Measurements from ENCODE around the gene FRMPD2.

Gene FRMPD2

GRCh38 chr10:48307711-48308018, 33.2 kb upstream of the FRMPD2 start:
- H3K9me3 Mint-ChIP-seq, result no peaks in the 10 kb centered on the region
- H3K4me3 Mint-ChIP-seq, result peak overlapping the region; percentile 84 to 92 (median 89)

GRCh38 chr10:48306870-48307710, 32.6 kb upstream of the FRMPD2 start:
- Mint-ChIP-seq H3K36me3 (ENCODE audit: low read depth) (peaks cover 2% of the 10 kb centered on the region), H3K4me1 (peaks cover 17% of the 10 kb centered on the region), H3K27ac (peak overlapping the region; percentile 60 to 91 (median 84)), H3K9me3 (no peaks in the 10 kb centered on the region), H3K27me3 (ENCODE audit: low read depth) (peaks cover 6% of the 10 kb centered on the region), H3K4me3 (peak overlapping the region; percentile 84 to 92 (median 89))
- no peak for TF ChIP-seq CTCF (IDR thresholded peaks at IDR 0.05; ENCODE audit: unreplicated experiment in 3 of 3)

More at GRCh38 chr10:48307711-48308018, 33.2 kb upstream of the FRMPD2 start:
- Mint-ChIP-seq H3K27ac (peak overlapping the region; percentile 60 to 91 (median 84)), H3K4me1 (peaks cover 17% of the 10 kb centered on the region), H3K27me3 (ENCODE audit: low read depth) (peaks cover 6% of the 10 kb centered on the region), H3K36me3 (ENCODE audit: low read depth) (peaks cover 5% of the 10 kb centered on the region)
- no peak for TF ChIP-seq CTCF (IDR thresholded peaks at IDR 0.05; ENCODE audit: unreplicated experiment in 3 of 3)

- TF ChIP-seq CTCF (IDR thresholded peaks at IDR 0.05; ENCODE audit: unreplicated experiment in 3 of 3), result no peak
- Mint-ChIP-seq H3K9me3 (no peaks in the 10 kb centered on the region), H3K4me1 (peaks cover 17% of the 10 kb centered on the region), H3K27ac (peak within 1 kb of the TSS; percentile 77 to 91 (median 90)), H3K4me3 (peak within 1 kb of the TSS; percentile 84 to 94 (median 89)), H3K27me3 (ENCODE audit: low read depth) (peaks cover 6% of the 10 kb centered on the region), H3K36me3 (ENCODE audit: low read depth) (no peaks in the 10 kb centered on the region)
These were observed 31.9 kb upstream of the FRMPD2 start, which contains the start of gene MAPK8 for GRCh38 chr10:48306265-48306869. Gene MAPK8 (plus strand): TSS chr10:48306677. CDS start chr10:48401661, 94,984 bp downstream.

GRCh38 chr10:48305905-48306264, 31.4 kb upstream of the FRMPD2 start:
- peak overlapping the region; percentile 74 to 94 (median 89) for H3K4me3 Mint-ChIP-seq
- peak overlapping the region; percentile 77 to 90 (median 77) for H3K27ac Mint-ChIP-seq
- no peak for TF ChIP-seq CTCF (IDR thresholded peaks at IDR 0.05; ENCODE audit: unreplicated experiment in 3 of 3)
- no peaks in the 10 kb centered on the region for H3K36me3 Mint-ChIP-seq (ENCODE audit: low read depth)
- H3K9me3 Mint-ChIP-seq, result no peaks in the 10 kb centered on the region
- H3K4me1 Mint-ChIP-seq, result peaks cover 17% of the 10 kb centered on the region
- H3K27me3 Mint-ChIP-seq (ENCODE audit: low read depth), result peaks cover 6% of the 10 kb centered on the region

- no peaks in the 10 kb centered on the region for H3K36me3 Mint-ChIP-seq (ENCODE audit: low read depth)
- no peak overlapping the region for H3K4me3 Mint-ChIP-seq
- no peak overlapping the region for H3K27ac Mint-ChIP-seq
- H3K27me3 Mint-ChIP-seq (ENCODE audit: low read depth), result peaks cover 17% of the 10 kb centered on the region
- H3K9me3 Mint-ChIP-seq, result no peaks in the 10 kb centered on the region
- peaks cover 5% of the 10 kb centered on the region for H3K4me1 Mint-ChIP-seq
- no peak for TF ChIP-seq CTCF (IDR thresholded peaks at IDR 0.05; ENCODE audit: unreplicated experiment in 3 of 3)
These were observed 28.3 kb upstream of the FRMPD2 start for GRCh38 chr10:48302515-48303476.

Measured in nephron (organoid).